Stimulated activated CD8-positive, alpha-beta memory T cell treated with anti-CD3 and anti-CD28 coated beads, Interleukin-4, amount 100 ng/mL, for 24 hours (primary cell): Measurements from ENCODE around the gene CCDC28A.

Experiments used
- DNase-seq: peaks from one replicate; pipeline ENCODE4 v3.0.0-alpha.2; 2020; ENCODE audit warnings: low read depth

CCDC28A gene

GRCh38 chr6:138833816-138834539, 60.4 kb downstream of the CCDC28A start:
- DNase-seq: no peak

DNA sequence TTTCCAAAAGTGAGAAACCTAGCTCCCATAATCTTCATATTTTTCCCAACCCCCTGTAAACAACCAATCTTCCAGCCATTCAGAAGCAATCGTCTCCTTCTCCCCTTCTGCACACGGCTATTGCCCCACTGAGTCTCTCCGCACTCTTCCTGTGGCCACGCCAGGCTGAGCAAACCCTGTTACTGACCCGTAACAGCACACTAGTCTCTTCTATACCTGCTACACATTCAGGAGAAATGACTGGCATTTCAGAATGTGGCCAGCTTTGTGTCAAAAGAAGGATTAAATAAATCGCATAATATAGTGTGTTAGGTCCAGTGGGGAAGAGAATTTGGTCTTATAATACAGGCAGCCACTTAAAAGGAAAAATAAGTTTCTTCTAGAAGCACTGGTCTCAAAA, 63.7 kb downstream of the CCDC28A start:
- DNase-seq: no peak
